GM12864 (cell line): ENCODE results near the gene ATL3.
"Not testable (repeated sequence)": the region's sequence is repeated elsewhere in the genome, so short reads cannot be mapped to it uniquely, and the experiment has no call there.

Experiments
- DNase-seq: peaks from one replicate; pipeline ENCODE4 v3.0.0-alpha.2; 2011; ENCODE audit warnings: low read depth
- H3K4me3 ChIP-seq: 2 replicates; pipeline ENCODE4 v1.5.1; 2011; ENCODE audit warnings: mild to moderate bottlenecking, low read depth, low read length, control low read depth
- TF ChIP-seq, protein P1 (sequence below): IDR thresholded peaks from 2 replicates; pipeline ENCODE4 v1.5.1; 2011; ENCODE audit warnings: low read depth, mild to moderate bottlenecking, moderate library complexity, low read length, control low read depth, inconsistent platforms; ENCODE audit errors: missing control alignments

ATL3 gene

GRCh38 chr11:63608353-63609345, 62.5 kb downstream of the ATL3 start:
- no peak overlapping the region for H3K4me3 ChIP-seq
- TF ChIP-seq, protein P1, sequence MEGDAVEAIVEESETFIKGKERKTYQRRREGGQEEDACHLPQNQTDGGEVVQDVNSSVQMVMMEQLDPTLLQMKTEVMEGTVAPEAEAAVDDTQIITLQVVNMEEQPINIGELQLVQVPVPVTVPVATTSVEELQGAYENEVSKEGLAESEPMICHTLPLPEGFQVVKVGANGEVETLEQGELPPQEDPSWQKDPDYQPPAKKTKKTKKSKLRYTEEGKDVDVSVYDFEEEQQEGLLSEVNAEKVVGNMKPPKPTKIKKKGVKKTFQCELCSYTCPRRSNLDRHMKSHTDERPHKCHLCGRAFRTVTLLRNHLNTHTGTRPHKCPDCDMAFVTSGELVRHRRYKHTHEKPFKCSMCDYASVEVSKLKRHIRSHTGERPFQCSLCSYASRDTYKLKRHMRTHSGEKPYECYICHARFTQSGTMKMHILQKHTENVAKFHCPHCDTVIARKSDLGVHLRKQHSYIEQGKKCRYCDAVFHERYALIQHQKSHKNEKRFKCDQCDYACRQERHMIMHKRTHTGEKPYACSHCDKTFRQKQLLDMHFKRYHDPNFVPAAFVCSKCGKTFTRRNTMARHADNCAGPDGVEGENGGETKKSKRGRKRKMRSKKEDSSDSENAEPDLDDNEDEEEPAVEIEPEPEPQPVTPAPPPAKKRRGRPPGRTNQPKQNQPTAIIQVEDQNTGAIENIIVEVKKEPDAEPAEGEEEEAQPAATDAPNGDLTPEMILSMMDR, result no peak
- no peak for DNase-seq

GRCh38 chr11:63603180-63603518, 68.0 kb downstream of the ATL3 start:
- H3K4me3 ChIP-seq, result no peak overlapping the region
- TF ChIP-seq, protein P1, result no peak
- no peak for DNase-seq

- DNase-seq, H3K4me3 ChIP-seq: not testable (repeated sequence)
These were observed 68.6 kb downstream of the ATL3 start for GRCh38 chr11:63602290-63603179.

DNA sequence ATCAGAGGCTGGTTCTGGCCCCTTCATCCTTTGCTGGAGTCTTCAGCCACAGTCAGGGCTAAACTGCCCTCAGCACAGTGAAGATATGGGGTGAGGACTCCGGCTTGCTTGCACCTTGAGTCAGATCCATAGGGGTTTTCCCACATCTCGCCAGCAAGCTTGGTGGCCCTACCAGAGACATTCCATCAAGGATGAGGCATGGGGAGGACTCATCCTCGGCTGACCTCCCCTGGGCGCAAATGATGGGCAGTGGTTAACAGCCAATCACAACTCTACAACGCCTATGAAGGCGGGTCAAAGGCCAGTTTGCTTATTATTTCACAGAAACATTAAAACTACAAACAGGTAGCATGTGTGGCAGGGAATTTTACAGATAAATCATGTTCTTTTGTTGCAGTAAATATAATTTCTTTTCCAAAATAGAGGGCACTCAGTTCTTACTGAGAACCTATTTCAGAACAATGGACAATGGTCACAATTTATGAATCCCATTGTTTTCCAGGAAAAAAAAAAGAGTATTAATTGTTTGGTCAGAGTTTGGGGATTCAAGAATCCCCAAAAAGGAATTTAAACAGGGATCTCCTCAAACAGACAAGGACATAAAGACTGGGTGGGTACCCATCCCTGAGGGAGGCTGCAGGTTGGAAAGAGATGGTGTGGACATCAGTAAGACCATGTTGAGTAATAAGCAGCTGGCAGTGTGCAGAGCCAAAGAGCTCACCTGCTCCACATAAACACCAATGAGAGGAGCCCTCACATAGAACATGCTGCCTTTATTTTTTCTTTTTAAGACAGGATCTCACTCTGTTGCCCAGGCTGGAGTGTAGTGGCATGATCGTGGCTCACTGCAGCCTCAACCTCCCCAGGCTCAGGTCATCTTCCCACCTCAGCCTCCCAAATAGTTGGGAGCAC, 71.7 kb downstream of the ATL3 start:
- DNase-seq, result no peak
- no peak overlapping the region for H3K4me3 ChIP-seq
- TF ChIP-seq, protein P1, result no peak

DNA sequence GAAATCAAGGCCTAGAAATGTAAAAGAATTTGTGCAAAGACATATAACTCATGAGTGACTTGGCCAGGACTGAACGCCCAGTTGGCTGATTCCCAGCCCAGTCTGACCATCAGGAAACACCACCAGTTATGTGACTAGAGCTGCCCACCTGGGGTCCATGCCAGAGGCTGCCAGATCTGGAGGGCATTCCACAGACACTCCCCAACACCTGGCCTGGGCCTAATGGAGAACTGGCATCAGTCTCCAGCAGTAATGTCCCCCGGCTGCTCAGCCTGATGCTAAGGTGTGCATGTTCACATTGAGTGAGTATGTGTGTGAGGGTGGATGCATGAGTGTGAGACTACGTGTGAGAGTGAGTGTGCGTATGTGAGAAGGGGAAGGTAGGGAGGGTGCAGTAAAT, 72.6 kb downstream of the ATL3 start:
- DNase-seq, result no peak
- TF ChIP-seq, protein P1, result no peak
- H3K4me3 ChIP-seq, result no peak overlapping the region

- TF ChIP-seq, protein P1, result no peak
- no peak for DNase-seq
- no peak overlapping the region for H3K4me3 ChIP-seq
These were observed 75.9 kb downstream of the ATL3 start for GRCh38 chr11:63595296-63595695.
